Spleen (tissue), 11 donors: ENCODE results near the gene DPP7. TPM values are rescaled to one million over a fixed set of nuclear protein-coding genes. Genes with fewer than 3 reads are reported as not detected.

Experiments
- DNase-seq: peaks from one replicate; pipeline ENCODE4 v3.0.0-alpha.2; 2020
- H3K27ac ChIP-seq, 8 donors: fragments of 200-600 bp; sonication (generic) in 7 of 8; 1 replicate in 4 of 8; 2 replicates in 4 of 8; pipeline versions ENCODE4 v1.5.0 to v1.8.0; 2016 to 2021; ENCODE audit warnings: inconsistent platforms in 4 of 8, mild to moderate bottlenecking in 4 of 8, moderate library complexity in 1 of 8
- H3K27me3 ChIP-seq, 7 donors: fragments of 200-600 bp; sonication (generic) in 6 of 7; replicated peaks in 1 of 7; 1 replicate in 4 of 7; 2 replicates in 3 of 7; pipeline versions ENCODE4 v1.5.0 to v1.8.0; 2016 to 2021; ENCODE audit warnings: inconsistent platforms in 3 of 7, mild to moderate bottlenecking in 1 of 7
- H3K36me3 ChIP-seq, 6 donors: fragments of 200-600 bp; sonication (generic) in 5 of 6; 1 replicate in 4 of 6; 2 replicates in 2 of 6; pipeline versions ENCODE4 v1.5.0 to v1.8.0; 2016 to 2021; ENCODE audit warnings: inconsistent platforms in 2 of 6
- H3K4me1 ChIP-seq, 6 donors: fragments of 200-600 bp; sonication (generic) in 5 of 6; 1 replicate in 3 of 6; 2 replicates in 3 of 6; pipeline versions ENCODE4 v1.5.0 to v1.8.0; 2016 to 2021; ENCODE audit warnings: inconsistent platforms in 3 of 6
- H3K4me3 ChIP-seq, 8 donors: fragments of 200-600 bp; sonication (generic) in 7 of 8; 1 replicate in 4 of 8; 2 replicates in 4 of 8; pipeline versions ENCODE4 v1.5.0 to v1.8.0; 2016 to 2021; ENCODE audit warnings: inconsistent platforms in 4 of 8, mild to moderate bottlenecking in 4 of 8, moderate library complexity in 2 of 8
- H3K9me3 ChIP-seq, 8 donors: fragments of 200-600 bp; sonication (generic) in 7 of 8; 1 replicate in 4 of 8; 2 replicates in 4 of 8; pipeline versions ENCODE4 v1.5.0 to v1.8.0; 2016 to 2021; ENCODE audit warnings: inconsistent platforms in 4 of 8
- POLR2A ChIP-seq, 3 donors: fragments of 450-650 bp; IDR thresholded peaks; one replicate each; pipeline ENCODE4 v1.5.1; 2017; ENCODE audit warnings: antibody characterized with exemption in 3 of 3, mild to moderate bottlenecking in 1 of 3
- POLR2AphosphoS5 ChIP-seq, 3 donors: sonication (generic); formaldehyde crosslinking; IDR thresholded peaks; one replicate each; pipeline ENCODE4 v1.5.1; 2017; ENCODE audit warnings: antibody characterized with exemption in 3 of 3
- WGBS, 5 donors: extraction: QIAGEN DNeasy Blood & Tissue Kit in 3 of 5; methylation state at CpG; one replicate each; pipeline versions ENCODE4 v1.1.5 to v1.1.7; 2013 to 2018; 5-methylcytosine and 5-hydroxymethylcytosine counted together
- intact Hi-C: fragments of 100-400 bp; cut with DNase I; formaldehyde crosslinking; loops from one replicate; pipeline ENCODE4 v1.15.0; 2023; ENCODE audit warnings: low total_unique reads
- polyA plus RNA-seq, 3 donors: library from polyadenylated mRNA; stranded (reverse); fragments of 200-250 nt; gene quantifications; one replicate each; pipeline ENCODE4 v1.2.1, GENCODE V29; 2013
- total RNA-seq, 7 donors: library from RNA; depleted of rRNA in 3 of 7; stranded (reverse); fragments of >200 nt in 3 of 7; fragmentation: NEBNext Ultra II Directional in 4 of 7; extraction: Animal tissue kit (Norgen Biotek cat#: 25700) in 4 of 7; gene quantifications; one replicate each; pipeline versions ENCODE4 v1.1.0 to v1.2.1, GENCODE V29; 2016 to 2021
- TF ChIP-seq, protein P1 (sequence below), 11 experiments: fragments of 200-600 bp in 7 of 11; fragments of 450-650 bp in 4 of 11; sonication (generic) in 4 of 11; IDR thresholded peaks in 8 of 11; conservative IDR thresholded peaks in 3 of 11; 1 replicate in 7 of 11; 2 replicates in 4 of 11; pipeline versions ENCODE4 v1.4.0 to v1.8.0; 2016 to 2021; ENCODE audit warnings: antibody characterized with exemption in 11 of 11, inconsistent platforms in 4 of 11, mild to moderate bottlenecking in 1 of 11
- donor health status: healthy with polysubstance abuse.
- donor health status: DM: no; HTN: no; CAD: no; lungs with moderate emphysema.
- donor health status: DM: no; HTN: no; CAD: no.
- donor health status: Bipolar disorder and iron deficiency.
- donor health status: healthy.
- donor health status: DM: no; HTN: no; CAD: no.
- donor health status: DM: yes; HTN: yes; CAD: no.

Gene DPP7
- total and polyA plus RNA-seq, 10 donors: 105 to 536 (median 214) TPM

DNA sequence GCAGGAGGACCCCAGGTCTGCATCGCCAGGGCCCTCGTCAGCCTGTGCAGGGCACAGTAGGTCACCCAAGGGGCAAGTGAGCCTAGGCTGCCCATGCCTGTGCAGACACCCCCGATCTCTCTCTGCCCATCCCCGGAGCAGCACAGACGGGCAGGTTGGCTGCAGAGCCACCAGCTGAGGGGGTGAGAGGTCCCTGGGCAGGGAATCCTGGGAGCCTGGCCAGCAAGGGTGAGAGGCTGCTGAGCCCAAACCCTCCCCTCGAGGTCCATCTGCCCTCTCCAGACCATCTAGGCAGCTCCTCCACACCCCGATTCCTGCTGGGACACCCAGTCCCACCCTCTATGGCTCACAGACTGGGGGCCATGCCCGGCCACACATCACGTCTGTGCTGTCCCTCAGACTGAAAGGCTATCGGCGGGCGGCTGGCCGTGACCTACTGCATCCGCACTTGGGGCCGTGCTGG is 2.8 kb upstream of the DPP7 start:
- WGBS, 5 donors: 78 to 93% (median 89%) methylated on average over 11 to 15 of the region's 15 CpGs
- H3K27me3 ChIP-seq: no peaks in the 10 kb centered on the region
- no peak for DNase-seq
- peaks cover 8 to 59% (median 28%) of the 10 kb centered on the region in 6 donors for H3K4me1 ChIP-seq
- TF ChIP-seq, protein P1, sequence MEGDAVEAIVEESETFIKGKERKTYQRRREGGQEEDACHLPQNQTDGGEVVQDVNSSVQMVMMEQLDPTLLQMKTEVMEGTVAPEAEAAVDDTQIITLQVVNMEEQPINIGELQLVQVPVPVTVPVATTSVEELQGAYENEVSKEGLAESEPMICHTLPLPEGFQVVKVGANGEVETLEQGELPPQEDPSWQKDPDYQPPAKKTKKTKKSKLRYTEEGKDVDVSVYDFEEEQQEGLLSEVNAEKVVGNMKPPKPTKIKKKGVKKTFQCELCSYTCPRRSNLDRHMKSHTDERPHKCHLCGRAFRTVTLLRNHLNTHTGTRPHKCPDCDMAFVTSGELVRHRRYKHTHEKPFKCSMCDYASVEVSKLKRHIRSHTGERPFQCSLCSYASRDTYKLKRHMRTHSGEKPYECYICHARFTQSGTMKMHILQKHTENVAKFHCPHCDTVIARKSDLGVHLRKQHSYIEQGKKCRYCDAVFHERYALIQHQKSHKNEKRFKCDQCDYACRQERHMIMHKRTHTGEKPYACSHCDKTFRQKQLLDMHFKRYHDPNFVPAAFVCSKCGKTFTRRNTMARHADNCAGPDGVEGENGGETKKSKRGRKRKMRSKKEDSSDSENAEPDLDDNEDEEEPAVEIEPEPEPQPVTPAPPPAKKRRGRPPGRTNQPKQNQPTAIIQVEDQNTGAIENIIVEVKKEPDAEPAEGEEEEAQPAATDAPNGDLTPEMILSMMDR (IDR thresholded peaks at IDR 0.05 in 8 of 11, conservative IDR thresholded peaks at IDR 0.05 in 3 of 11): no peak
- TF ChIP-seq POLR2AphosphoS5 (IDR thresholded peaks at IDR 0.05) (peak in 1 of 3 donors; percentile 30), POLR2A (IDR thresholded peaks at IDR 0.05) (no peak)
- H3K27ac ChIP-seq: no peak overlapping the region
- no peak overlapping the region for H3K4me3 ChIP-seq
- intact Hi-C loops: loop anchor here (5.0 kb wide), 1 partner anchor 105 kb away; the partner anchor contains the start of gene RNF208
- H3K36me3 ChIP-seq: peaks cover 0 to 12% (median 6%) of the 10 kb centered on the region in 6 donors
- no peaks in the 10 kb centered on the region for H3K9me3 ChIP-seq

DNA sequence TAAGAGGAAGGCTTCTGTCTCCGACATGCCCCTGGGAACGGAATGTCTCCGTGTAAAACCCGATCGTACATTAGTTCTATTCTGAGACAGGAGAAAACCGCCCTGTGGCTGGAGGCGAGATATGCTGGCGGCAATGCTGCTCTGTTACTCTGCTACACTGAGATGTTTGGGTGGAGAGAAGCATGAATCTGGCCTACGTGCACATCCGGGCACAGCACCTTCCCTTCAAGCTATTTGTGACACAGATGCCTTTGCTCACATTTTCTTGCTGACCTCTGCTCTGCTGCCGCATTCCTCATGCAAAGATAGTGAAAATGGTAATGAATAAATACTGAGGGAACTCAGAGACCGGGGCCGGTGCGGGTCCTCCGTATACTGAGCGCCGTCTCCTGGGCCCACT is 2.2 kb upstream of the DPP7 start:
- Histone ChIP-seq H3K27ac (no peak overlapping the region), H3K36me3 (peaks cover 0 to 17% (median 12%) of the 10 kb centered on the region in 6 donors), H3K27me3 (no peaks in the 10 kb centered on the region), H3K9me3 (no peaks in the 10 kb centered on the region), H3K4me3 (no peak overlapping the region), H3K4me1 (peaks cover 8 to 53% (median 27%) of the 10 kb centered on the region in 6 donors)
- intact Hi-C loops: loop anchor here (5.0 kb wide), 1 partner anchor 106 kb away; the partner anchor contains the start of gene RNF208
- WGBS, 5 donors: 75 to 84% (median 82%) methylated on average over 17 of the region's 17 CpGs
- no peak for TF ChIP-seq POLR2AphosphoS5 (IDR thresholded peaks at IDR 0.05)
- TF ChIP-seq, protein P1 (IDR thresholded peaks at IDR 0.05 in 8 of 11, conservative IDR thresholded peaks at IDR 0.05 in 3 of 11): no peak
- no peak for TF ChIP-seq POLR2A (IDR thresholded peaks at IDR 0.05)
- DNase-seq: no peak

DNA sequence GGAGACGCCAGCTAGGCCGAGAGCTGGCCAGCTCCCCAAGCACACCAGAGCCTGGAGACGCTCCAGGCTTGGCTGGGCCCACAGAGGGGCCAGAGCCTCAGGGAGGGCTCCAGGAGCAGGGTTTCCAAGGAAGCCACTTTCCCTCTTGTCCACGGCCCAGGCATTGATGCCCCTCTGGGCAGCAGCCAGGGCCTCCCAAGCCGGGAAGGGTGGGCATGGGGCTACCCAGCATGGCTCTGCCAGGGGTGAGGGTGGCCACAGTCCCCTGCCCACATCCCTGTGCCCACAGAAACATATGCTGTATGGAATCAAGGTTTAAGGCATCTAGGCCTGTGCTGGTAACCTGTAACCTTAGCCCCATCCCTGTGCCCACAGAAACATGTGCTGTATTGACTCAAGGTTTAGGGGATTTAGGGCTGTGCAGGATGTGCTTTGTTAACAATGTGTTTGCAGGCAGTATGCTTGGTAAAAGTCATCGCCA is 1.5 kb upstream of the DPP7 start:
- intact Hi-C loops: loop anchor here (5.0 kb wide), 1 partner anchor 106 kb away; the partner anchor contains the start of gene RNF208
- TF ChIP-seq POLR2A (IDR thresholded peaks at IDR 0.05) (no peak), POLR2AphosphoS5 (IDR thresholded peaks at IDR 0.05) (no peak)
- TF ChIP-seq, protein P1 (IDR thresholded peaks at IDR 0.05 in 8 of 11, conservative IDR thresholded peaks at IDR 0.05 in 3 of 11): no peak
- H3K9me3 ChIP-seq: no peaks in the 10 kb centered on the region
- no peak overlapping the region for H3K4me3 ChIP-seq
- 68 to 89% (median 78%) methylated on average over 5 to 6 of the region's 6 CpGs for WGBS, 5 donors
- H3K27me3 ChIP-seq: no peaks in the 10 kb centered on the region
- peaks cover 8 to 49% (median 25%) of the 10 kb centered on the region in 6 donors for H3K4me1 ChIP-seq
- peaks cover 0 to 24% (median 18%) of the 10 kb centered on the region in 6 donors for H3K36me3 ChIP-seq
- H3K27ac ChIP-seq: no peak overlapping the region
- DNase-seq: no peak

DNA sequence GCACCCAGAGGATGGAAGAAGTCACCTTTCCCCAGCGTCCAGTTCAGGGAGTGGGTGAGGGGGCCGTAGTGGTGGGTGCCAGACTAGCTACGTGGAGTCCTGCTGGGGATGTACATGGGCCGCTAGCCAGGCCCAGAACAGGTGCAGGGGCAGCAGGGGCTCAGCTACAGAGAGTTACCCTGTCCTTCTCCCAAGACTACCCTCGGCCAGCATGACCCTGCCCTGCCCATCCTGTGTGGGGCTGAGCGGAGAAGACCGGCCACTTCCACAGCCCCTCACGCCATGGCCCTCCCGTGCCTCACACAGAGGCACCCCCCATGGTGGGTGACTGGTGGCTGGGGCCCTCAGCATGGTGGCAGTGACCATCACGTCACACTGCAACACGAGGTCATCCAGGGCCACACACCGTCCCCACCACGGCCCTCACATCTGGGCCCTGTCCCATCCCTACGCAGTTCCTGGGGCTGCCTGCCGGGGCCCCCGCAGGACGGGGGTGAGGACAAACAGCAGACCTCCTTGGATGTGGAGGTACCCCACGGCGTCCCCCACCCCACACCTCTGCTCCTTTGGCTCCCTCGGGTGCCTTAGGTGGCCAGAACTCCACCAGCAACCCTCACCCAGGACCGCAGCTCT is 977 bp upstream of the DPP7 start:
- TF ChIP-seq, protein P1 (IDR thresholded peaks at IDR 0.05 in 8 of 11, conservative IDR thresholded peaks at IDR 0.05 in 3 of 11): no peak
- TF ChIP-seq POLR2A (IDR thresholded peaks at IDR 0.05) (no peak), POLR2AphosphoS5 (IDR thresholded peaks at IDR 0.05) (no peak)
- H3K27me3 ChIP-seq: no peaks in the 10 kb centered on the region
- DNase-seq: no peak
- peak overlapping the region in 1 of 8 donors; percentile 79 for H3K27ac ChIP-seq
- intact Hi-C loops: loop anchor here (5.0 kb wide), 1 partner anchor 107 kb away; the partner anchor contains the start of gene RNF208
- H3K9me3 ChIP-seq: no peaks in the 10 kb centered on the region
- H3K4me1 ChIP-seq: peaks cover 8 to 43% (median 22%) of the 10 kb centered on the region in 6 donors
- peaks cover 0 to 30% (median 23%) of the 10 kb centered on the region in 6 donors for H3K36me3 ChIP-seq
- H3K4me3 ChIP-seq: peak overlapping the region in 5 of 8 donors; percentile 64 to 94 (median 79)
- WGBS, 5 donors: 82 to 89% (median 85%) methylated on average over 10 to 21 of the region's 21 CpGs
